Dermis blood vessel endothelial cell (primary cell): ENCODE measurements around the gene KIF23. TPM values are rescaled to one million over a fixed set of nuclear protein-coding genes. Genes with fewer than 3 reads are reported as not detected.

ENCODE experiments used
- DNase-seq: peaks from one replicate; pipeline ENCODE4 v3.0.0; 2010
- total RNA-seq: library from RNA; depleted of rRNA; stranded (reverse); fragments of >200 nt; gene quantifications from 2 replicates; pipeline ENCODE4 v1.2.3, GENCODE V29; 2014

KIF23 gene
- total RNA-seq, 1 donor from 2014 or later, result 13.8 TPM

GRCh38 chr15:69468241-69469121 is 54.3 kb downstream of the KIF23 start:
- DNase-seq, result peak; percentile 45

GRCh38 chr15:69469467-69470201 is 55.5 kb downstream of the KIF23 start:
- DNase-seq, result no peak

GRCh38 chr15:69472046-69472445 is 57.9 kb downstream of the KIF23 start:
- DNase-seq, result no peak

- no peak for DNase-seq
These were observed 58.4 kb downstream of the KIF23 start for GRCh38 chr15:69472562-69472961.

- DNase-seq, result peak; percentile 64
These were observed 60.1 kb downstream of the KIF23 start for GRCh38 chr15:69474291-69474690.

GRCh38 chr15:69474846-69475455 is 60.8 kb downstream of the KIF23 start:
- DNase-seq, result peak; percentile 35

- DNase-seq, result peak; percentile 81
These were observed 61.7 kb downstream of the KIF23 start for GRCh38 chr15:69475769-69476358.

- no peak for DNase-seq
These were observed 62.7 kb downstream of the KIF23 start for GRCh38 chr15:69476704-69477473.

- DNase-seq, result peak; percentile 72
These were observed 64.2 kb downstream of the KIF23 start for GRCh38 chr15:69478259-69478781.

- no peak for DNase-seq
These were observed 64.9 kb downstream of the KIF23 start for GRCh38 chr15:69479081-69479480.

- no peak for DNase-seq
These were observed 65.8 kb downstream of the KIF23 start for GRCh38 chr15:69479971-69480370.

- DNase-seq, result no peak
These were observed 66.8 kb downstream of the KIF23 start for GRCh38 chr15:69480932-69481331.

- DNase-seq, result no peak
These were observed 68.6 kb downstream of the KIF23 start for GRCh38 chr15:69482686-69483256.

- no peak for DNase-seq
These were observed 70.7 kb downstream of the KIF23 start for GRCh38 chr15:69484837-69485236.

- DNase-seq, result no peak
These were observed 72.4 kb downstream of the KIF23 start for GRCh38 chr15:69486481-69487110.

- no peak for DNase-seq
These were observed 75.0 kb downstream of the KIF23 start for GRCh38 chr15:69489073-69489571.

GRCh38 chr15:69490356-69491037 is 76.3 kb downstream of the KIF23 start:
- no peak for DNase-seq

GRCh38 chr15:69491038-69491505 is 76.9 kb downstream of the KIF23 start:
- DNase-seq, result no peak

- DNase-seq, result no peak
These were observed 79.3 kb downstream of the KIF23 start for GRCh38 chr15:69493406-69493805.

GRCh38 chr15:69496001-69496400 is 81.9 kb downstream of the KIF23 start:
- no peak for DNase-seq
